NCI-H128 (cell line): Measurements from ENCODE around the gene MRO.
"Not testable (repeated sequence)": the region's sequence is repeated elsewhere in the genome, so short reads cannot be mapped to it uniquely, and the experiment has no call there.

Experiments
- DNase-seq: peaks from one replicate; lab custom pipeline; 2025; ENCODE audit not compliant: unreplicated experiment; lab: John Stamatoyannopoulos, UW

The MRO gene

DNA sequence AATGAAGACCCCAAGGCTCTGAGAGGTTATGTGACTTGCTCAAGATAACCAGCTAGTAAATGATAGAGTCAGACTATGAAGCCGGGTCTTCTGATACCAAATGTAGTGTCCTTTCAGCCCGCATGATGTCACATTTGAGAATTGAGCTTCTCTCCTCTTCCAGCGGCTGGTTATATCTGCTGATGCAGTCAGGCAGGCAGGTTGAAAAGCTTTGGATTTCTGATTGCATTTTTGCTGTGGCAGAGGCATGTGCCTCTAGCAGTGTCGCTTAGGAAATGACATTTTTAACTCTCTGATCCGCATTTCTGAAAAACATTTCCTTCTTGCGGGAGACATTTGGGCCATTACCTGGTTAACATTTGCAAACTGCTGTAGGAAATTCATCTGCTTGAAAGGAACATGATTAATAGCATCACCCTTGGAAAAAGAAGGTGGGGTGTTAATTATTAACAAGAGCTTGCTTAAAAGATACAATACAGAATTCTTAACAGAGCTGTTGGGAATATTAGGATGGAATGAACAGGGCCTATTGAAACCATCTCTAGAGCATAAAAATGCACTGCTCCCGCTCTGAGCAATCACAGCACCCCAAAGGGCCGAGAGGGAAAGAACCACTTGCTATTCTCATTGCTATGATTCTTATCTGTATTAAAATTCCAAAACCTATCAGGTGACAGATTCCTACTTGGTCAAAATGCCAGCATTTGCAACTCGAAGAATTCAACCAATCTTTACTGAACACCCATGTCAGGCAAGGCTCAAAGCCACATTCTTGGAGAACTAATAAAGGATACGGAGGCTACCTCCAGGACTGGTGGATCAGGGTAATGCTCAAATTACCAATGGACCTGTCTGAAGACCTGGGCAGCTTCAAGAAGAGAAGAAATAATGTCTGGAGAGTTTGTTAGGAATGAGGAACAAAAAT lies 25.9 kb downstream of the MRO start:
- DNase-seq, result no peak

DNA sequence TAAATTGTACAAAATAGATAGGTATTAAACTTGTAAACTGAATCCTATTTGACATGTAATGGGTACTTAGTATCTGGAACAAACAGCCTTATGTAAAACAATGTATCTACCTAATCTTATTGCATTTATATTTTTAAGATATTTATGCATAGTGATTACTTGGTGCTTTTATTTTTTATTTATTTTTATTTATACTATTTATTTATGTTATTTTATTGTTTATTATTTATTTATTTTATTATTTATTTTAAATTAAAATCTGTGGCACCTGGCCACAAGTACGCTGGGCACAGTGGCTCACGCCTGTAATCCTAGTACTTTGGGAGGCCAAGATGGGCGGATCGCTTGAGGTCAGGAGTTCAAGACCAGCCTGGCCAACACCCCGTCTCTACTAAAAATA lies 26.9 kb downstream of the MRO start:
- DNase-seq, result no peak

DNA sequence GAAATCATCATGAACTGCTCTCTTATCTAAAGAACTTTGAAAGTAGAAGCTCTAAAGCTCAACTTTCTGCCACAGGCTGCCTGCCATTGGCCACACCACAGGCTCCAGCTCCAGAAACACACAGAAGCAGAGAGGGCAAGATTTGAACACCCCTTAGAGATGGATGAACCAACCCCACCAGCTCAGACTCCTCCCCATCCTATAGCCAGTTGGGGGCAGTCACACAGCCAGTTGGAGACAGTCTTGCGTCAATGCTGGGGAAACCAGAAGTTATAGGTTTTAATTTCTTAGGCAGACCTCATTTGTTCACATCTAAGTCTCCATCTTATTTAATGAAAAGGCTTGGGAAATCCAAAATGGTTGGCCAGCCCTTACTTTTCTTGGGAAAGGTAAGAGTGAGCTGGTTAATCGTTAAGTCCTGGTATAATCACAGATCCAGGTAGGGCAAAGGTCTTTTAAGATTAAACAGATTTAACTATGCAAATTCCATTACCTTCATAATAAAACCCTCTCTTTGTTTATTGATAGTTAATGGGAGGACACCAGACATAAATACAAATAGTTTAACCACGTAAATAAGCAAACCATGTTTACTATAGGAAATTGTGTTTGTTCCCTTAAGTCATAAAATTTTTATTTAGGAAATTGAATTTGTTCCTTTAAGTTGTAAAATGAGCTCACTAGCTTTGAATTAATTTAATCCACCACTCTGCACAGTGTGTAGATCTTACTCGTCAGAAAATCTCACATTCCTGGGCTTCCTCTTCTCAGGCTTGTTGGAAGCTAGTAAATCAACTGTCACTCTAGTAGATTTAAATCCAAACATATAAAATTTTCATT lies 28.0 kb downstream of the MRO start:
- no peak for DNase-seq

DNA sequence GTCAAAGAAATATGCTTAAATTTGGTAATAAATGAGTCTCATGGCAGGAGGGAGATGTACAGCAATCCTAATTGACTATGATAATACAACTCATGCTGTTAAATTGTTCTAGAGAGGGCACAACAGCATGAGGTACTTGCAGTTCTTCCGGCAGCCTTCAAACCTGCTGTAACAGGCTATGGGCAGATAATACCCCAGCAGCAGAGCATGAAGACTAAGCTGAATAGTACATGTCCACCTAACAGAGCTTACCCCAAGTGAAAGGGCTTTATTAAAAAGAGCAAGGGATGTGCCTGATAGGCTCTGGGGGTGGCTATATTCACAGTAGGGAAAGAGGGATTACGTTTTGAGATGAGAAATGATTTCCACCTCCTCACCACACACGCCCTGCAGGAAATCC lies 28.9 kb downstream of the MRO start:
- DNase-seq, result no peak

DNA sequence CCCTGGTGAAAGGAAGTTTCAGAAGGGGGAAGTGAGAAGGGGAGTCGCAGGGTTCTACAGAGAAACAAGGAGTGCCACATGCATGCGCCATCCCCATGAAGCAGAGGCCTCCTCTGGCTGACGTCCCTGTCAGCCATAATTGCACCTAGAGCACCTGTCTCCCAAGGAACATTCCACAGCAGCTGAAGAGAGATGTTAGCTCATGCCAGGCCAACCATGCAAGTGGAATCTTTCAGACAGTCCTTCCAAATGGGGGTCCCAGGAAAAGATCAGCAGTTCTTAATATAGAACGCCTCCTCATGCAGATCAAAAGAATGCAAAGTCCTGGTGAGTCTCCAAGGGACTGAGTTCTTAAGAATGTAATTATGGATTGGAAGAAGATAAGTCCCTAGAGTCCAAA lies 29.6 kb downstream of the MRO start:
- DNase-seq, result no peak

DNA sequence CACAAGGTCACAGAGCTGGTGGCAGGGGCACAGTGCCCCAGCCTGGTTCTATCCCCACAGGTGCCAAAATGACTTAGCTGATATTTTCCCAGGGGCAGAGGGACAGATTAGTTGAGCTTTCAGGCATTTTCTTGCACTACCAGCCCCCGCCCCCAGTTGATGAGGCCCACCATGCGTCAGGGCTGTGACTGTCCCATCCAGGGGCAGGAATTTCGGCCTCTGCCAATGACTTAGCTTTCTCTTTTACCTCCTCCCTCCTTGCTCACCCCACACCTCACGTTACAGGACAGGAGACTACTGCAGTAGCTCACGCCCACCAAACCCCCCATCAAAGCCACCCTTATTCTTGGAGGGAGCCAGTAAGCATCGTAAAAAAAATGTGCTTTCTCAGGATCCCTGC lies 31.5 kb downstream of the MRO start:
- DNase-seq, result no peak

DNA sequence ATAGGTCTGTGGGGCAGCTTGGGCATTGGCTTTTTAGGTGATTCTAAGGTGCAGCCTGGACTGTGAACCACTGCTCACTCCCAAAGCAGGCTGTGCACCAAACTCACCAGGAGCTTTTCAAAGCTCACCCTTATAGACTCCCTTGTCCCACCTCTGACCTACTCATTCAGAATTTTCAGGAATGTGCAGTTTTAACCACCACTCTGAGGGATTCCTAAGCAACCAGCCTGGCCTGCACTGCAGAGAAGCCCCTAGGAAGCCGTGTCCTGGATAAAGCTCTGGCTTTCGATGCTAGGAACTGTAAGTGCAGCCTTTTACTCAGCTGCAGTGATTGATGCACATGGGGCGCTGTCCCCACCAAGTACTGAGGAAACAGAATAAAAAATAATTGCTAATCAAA lies 33.0 kb downstream of the MRO start:
- no peak for DNase-seq

DNA sequence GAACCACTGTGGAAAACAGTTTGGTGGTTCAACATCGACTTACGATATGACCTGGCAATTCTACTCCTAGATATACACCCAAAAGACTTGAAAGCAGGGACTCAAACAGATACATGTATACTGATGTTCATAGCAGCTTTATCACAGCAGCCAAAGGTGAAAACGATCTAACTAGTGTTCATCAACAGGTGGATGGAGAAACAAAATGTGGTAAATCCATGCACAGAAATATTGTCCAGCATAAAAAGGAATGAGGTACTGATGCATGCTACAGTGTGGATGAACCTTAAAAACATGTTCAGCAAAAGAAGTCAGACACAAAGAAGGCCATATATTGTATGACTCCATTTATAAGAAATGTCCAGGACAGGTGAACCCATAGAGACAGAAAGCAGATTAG lies 36.3 kb downstream of the MRO start:
- no peak for DNase-seq

DNA sequence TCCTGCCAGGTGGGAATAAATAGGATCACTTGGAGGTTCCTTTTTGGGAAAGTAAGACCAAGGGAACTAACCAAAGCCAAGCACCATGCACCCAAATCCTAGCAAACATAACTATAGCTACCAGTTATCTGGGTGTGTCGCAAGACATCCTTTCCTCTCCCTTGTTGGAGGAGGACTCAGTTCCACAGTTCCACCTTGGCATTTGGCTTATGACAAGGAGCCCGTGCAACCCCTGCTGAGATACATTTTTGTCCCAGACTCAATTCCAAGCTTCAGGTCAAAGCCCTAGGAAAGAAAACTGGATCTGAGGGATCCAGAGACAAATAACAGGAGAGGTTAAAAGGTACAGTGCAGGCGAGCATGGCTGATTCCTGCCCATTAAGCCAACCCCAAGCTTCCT lies 40.8 kb downstream of the MRO start:
- not testable (repeated sequence) for DNase-seq

DNA sequence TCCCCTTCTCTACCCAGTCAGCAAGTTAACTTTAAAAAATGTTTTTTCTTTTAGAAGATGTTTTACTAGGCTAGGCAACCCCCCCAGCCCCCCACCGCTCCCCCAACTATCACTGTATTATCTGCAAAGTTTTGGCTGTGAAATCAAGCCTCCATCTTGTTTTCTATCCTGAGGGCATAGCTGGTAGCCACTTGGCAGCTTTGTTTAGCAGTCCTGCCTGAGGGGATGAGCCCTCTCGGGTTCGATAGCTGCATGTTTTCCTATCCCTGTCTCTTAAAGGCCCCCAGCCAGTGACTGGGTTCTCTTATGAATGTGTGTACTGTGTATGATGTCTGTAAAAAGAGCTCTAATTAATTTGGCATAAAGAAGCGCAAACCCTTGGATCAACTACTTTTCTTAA lies 43.4 kb downstream of the MRO start:
- no peak for DNase-seq

DNA sequence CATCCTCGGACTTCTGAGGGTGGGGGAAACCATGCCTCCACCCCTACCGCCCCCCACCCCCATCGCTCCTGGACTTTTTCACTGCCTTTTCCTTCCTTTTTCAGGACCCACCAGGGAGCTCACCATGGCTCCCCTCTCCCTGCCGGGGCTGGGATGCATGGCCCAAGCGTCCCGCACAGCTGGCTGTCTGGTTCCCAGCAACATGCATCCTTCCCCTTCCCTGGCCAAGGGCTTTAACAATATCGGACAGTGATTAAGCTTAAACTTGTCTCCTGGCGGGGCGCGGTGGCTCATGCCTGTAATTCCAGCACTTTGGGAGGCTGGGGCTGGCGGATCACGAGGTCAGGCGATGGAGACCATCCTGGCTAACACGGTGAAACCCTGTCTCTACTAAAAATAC lies 44.1 kb downstream of the MRO start:
- no peak for DNase-seq

DNA sequence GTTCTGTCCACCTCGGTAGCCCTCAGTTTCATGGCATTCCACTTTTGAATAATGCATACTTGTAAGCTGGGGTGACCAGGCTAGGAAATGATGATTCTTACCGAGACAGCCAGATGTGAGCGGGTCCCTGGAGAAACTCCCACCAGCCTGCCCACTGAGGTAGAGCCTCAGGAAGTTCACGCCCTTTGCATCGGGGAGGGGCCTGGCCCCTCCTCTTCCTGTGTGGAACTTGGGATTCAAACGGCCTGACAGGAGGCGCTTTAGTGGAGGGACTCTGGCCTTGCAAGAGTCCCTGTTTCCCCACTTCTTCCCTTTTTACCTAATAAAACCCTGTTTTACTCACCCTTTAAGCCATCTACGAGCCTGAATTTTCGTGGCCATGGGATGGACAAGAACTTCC lies 44.6 kb downstream of the MRO start:
- no peak for DNase-seq

DNA sequence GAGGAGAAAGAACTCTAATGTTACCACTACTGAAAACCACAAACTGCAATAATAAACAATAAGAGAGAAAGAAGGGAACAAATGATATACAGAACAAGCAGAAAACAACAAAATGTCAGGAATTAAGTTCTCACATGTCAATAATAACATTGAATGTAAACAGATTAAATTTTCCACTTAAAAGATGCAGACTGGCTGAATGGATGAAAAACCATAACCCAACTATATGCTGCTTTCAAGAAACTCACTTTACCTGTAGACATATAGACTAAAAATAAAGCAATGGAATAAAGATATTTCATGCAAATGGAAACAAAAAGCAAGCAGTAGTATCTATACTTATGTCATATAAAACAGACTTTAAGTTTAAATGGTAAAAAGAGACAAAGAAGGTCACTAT lies 50.4 kb downstream of the MRO start:
- DNase-seq, result no peak

DNA sequence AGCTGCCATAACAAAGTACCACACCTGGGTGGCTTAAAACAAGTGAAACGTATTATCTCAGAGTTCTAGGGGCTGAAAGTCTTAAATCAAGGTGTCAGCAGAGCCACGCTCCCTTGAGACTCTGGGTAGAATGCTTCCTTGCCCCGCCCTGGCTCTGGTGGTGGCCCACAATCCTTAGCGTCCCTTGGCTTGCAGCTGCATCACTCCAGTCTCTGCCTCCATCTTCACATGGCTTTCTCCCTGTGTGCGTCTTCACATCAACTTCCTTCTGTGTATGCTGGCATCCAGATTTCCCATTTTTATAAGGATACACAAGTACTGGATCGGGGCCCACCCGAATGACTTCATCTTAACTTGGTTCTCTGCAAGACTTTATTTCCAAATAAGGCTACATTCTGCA lies 62.5 kb downstream of the MRO start:
- DNase-seq, result no peak

DNA sequence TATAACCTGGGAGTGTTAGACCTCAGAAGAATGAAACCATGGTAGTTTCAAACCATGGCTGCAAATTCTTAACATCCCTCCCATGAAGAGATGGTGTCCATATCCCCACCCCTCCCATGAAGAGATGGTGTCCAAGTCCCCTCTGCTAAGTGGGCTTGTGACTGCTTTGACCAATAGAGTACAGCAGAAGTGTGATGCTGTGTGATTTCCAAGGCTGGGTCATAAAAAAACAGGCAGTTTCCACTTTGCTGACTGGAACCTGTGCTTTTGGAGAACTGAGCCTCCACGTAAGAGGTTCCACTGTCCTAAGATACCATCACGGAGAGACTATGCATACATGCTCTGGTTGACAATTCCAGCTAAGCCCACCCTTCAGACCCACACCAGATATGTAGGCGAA lies 65.5 kb downstream of the MRO start:
- no peak for DNase-seq

DNA sequence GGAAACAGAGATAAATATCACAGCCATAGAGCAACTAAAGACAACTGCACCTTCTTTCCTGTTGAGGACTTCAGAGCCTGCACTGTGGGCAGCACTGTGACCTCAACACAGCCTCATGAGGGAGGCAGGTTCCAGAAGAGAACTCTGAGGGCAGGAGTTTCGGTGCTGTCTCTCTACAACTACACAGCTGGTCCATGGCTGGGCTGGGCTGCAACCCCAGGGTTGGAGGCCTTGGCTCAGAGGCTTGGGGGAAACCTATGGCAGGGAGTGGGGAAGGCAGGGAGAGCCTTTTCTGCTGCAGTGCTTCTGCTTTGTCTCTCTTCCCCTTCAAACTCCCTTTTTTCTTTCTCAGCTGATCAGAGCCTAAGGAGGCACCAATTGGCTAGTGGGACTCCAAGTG lies 66.5 kb downstream of the MRO start:
- no peak for DNase-seq

DNA sequence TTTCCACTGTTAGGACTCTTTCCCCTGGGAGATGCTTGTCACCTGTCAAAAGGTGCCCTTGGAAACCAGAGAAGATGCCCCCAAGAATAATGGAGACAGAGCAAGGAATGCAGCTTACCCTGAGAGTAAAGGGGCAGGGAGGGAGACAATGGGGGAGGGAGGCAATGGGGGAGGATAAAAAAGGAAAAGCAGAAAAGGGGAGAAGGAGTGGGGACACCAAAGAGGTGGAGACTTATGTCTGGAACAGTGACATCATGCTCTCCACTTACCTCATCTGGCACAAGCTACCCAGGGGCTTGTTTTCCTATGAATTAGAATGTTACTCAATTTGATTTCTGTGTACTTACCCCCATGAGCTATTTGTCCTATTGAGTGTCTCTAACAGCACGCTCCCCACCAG lies 67.9 kb downstream of the MRO start:
- DNase-seq, result no peak

DNA sequence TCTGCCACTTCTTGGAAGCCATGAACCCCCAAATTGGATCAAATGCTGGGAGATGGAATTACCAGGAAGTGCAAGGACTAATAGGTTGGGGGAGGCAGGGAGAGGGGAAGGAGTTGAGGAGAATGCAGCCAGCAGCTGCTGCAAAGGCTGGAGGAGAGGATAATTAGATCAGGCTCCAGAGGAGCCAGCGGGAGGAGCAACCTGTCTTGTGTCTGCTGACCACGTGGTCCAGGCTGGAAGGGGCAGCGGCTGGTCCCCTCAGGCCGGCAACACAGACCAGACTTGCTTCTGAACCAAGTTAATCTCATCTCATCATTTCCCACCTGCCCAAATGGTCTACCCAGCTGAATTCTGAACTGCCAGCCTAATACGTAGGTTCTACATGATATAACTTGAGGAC lies 68.3 kb downstream of the MRO start:
- DNase-seq, result no peak

DNA sequence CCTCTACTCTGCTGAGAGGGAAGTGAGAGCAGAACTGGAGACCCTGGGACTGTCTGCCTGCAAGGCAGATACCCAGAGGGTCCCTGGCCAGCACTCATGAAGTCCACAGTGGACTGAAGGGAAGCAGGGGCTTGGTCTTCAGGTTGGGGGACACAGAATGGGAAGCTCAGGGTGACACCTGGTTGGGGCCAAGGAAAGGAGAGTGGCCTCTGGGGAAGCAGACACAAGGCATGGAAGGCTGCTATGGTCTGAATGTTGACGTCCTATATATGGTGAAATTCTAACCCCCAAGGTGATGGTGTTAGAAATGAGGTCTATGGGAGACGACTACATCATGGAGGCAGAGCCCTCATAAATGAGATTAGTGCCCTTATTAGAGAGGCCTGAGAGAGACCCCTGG lies 69.3 kb downstream of the MRO start:
- no peak for DNase-seq

DNA sequence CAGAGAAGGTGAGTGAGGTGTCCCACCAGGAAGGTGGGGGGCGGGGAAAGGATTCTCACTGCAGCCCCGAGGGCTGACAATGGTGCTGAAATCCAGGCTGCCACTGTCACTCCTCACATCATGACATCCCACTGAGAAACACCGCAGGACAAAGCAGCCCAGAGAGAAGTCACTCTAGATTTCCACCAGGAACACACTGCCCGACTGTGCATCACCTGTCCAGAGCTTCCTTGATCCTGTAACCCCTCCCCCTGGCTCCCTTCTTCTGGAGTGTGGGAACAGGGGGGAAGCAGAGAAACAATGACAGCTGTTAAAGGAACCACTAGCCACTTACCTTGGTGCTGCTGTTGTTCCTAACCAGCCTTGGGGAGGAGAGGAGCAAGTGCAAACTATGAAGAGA lies 69.9 kb downstream of the MRO start:
- no peak for DNase-seq

DNA sequence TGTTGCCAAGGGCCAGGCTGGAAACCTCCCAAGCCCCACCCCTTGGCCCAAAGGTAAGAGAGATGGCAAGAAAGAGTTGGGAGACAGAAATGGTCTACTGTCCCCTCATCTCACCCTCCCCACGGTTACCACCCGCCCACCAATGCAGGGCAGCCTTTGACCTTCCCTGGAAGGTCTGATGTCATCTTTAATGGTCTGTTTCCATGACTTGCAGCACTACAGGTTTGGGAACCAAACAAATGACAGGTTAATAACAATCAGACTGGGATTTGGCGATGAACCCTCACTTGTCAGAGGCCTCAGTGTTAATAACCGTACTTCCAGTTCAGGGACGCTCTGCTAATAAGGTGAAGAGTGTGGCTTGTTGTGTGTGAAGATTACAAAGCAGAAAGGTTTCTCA lies 70.4 kb downstream of the MRO start:
- DNase-seq, result no peak
